HCEC 1CT (cell line): ENCODE measurements around the gene ADORA1.

Experiments used
- DNase-seq: peaks from one replicate; pipeline ENCODE4 v3.0.0-alpha.2; 2017

Gene ADORA1

GRCh38 chr1:203127666-203128430, at the start of gene ADORA1:
ADORA1 (plus strand) TSS chr1:203127726; CDS start chr1:203128842, 1,116 bp downstream.
- peak; percentile 36 for DNase-seq

DNA sequence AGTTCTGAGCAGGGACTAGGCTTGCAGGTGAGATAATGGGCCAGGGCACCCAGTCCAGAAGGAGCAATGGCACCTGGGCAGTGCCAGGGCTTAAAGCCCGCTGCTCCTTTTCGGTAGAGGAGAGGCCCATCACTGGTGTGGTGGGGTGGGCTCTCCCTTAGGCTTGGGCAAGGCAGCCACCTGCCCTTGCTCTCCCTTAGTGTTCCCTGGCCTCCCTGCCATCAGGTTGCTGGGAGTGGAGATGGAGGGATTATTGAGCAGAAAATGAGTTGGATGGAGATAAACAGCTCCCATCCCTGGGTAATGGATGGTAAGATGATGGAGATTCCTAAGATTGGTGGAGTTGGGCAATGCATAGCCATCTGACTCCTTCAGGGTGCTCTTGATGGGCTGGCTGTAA, 49.6 kb upstream of the ADORA1 start:
- DNase-seq, result no peak

GRCh38 chr1:203078478-203078877, 49.0 kb upstream of the ADORA1 start:
- DNase-seq, result no peak

DNA sequence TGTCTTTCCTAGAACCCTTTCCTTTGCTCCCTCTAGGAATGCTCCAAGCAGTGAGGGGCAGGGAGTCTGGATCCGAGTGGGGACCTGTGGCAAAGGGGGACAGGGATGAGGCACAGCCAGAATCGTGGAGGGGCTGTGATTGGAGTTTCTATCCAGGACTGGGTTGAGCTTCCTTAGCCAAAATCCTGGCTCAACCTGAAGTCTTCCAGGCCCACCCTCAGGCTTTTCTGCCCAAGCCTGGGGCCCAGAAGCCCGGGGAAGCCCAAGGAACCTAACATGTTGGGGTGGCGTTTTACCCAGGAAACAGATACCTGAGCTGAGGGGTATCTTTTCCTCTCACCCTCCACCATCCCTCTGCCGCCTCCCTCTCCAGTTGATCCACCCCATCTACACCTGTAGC, 47.1 kb upstream of the ADORA1 start:
- DNase-seq, result no peak

- DNase-seq, result no peak
These were observed 45.9 kb upstream of the ADORA1 start for GRCh38 chr1:203081465-203082230.

- no peak for DNase-seq
These were observed 45.4 kb upstream of the ADORA1 start for GRCh38 chr1:203082231-203082505.

GRCh38 chr1:203082571-203083462, 44.7 kb upstream of the ADORA1 start:
- DNase-seq, result no peak

DNA sequence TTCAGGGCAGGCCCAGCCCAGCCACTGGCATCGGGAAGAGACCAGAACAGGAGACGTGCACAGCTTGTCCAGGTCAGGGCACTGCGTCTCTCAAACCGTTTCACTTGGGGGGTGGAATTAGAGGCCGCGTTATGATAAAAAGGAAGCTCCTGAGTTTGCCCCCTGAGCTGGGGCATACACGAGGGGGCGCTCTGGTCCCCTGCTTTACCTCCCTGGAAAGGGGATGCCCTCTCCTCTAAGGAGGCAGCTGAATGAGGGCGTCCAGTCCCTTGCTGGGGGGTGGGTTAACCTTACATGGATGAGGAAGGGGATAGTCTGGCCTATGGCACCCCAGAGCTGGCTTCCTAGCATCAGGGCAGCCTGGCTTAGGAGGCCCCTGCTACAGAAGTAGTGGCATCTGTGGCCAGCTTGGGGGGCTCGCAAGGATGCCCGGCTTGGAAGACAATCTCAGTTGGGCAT, 44.0 kb upstream of the ADORA1 start:
- DNase-seq, result no peak

GRCh38 chr1:203084588-203085527, 42.7 kb upstream of the ADORA1 start:
- DNase-seq, result no peak

DNA sequence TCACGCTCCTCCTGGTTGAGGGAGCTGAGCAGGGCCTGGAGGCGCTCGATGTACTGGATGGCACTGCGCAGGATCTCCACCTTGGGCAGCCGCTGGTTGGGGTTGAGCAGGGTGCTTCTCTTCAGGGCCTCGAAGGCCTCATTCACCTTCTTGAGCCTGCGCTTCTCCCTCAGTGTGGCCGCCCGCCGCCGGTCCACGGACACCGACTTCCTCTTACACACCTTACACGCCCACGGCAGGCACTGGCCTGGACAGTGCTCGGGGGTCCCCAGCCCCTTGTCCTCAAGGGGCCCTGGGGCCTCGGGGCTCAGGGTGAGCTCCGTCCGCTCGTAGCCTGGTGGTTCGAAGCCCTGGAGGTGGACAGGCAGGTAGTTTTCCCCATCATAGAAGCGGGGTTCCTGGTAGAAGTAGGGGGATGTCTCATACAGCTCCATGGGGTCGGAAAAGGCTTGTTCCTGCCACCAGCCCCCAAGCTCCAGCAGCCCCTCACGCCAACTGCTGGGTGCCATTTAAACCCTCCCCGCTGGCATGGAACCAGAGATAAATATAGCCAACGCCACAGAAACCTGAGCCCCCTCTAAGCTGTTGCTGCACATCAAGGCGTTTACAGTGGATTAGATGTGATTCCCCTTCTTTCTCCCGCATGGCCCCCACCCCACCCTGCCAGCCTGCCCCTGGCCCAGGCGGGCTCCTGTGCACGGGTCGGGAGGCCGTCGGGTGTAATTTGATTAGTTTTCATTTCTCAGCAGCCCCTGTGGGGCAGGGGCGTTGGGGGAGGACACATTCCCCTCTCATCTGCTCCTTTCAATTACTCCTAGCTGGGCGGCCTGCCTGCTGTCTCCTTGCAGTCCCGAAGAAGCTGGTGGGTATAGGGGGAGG, 41.8 kb upstream of the ADORA1 start, which contains the start of gene MYOG:
MYOG (minus strand) TSS at position 485 of the 879 bp plus-strand sequence; CDS start at position 434, 51 bp downstream.
- no peak for DNase-seq

- no peak for DNase-seq
These were observed 40.3 kb upstream of the ADORA1 start for GRCh38 chr1:203086992-203087763.

GRCh38 chr1:203088441-203088840, 39.1 kb upstream of the ADORA1 start:
- DNase-seq, result no peak

GRCh38 chr1:203089001-203089650, 38.4 kb upstream of the ADORA1 start:
- no peak for DNase-seq

DNA sequence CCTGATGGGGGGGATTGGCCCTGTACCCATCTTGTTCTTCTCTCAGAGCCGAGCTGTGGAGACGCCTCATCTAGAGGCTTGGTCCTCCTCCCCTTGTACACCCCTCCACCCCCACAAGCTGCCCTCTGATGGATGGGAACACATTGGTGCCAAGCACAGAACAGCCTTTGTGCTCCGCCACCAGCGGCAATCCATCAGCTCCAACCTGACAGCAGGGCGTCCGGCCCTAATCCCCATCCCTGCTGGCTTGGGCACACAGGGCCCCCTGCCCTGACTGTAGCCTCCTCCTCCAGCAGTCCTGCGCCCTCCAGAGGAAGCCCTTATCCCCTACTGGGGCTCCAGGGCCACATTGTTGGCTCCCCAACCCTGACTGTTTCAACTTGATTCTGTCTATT, 37.9 kb upstream of the ADORA1 start:
- no peak for DNase-seq

DNA sequence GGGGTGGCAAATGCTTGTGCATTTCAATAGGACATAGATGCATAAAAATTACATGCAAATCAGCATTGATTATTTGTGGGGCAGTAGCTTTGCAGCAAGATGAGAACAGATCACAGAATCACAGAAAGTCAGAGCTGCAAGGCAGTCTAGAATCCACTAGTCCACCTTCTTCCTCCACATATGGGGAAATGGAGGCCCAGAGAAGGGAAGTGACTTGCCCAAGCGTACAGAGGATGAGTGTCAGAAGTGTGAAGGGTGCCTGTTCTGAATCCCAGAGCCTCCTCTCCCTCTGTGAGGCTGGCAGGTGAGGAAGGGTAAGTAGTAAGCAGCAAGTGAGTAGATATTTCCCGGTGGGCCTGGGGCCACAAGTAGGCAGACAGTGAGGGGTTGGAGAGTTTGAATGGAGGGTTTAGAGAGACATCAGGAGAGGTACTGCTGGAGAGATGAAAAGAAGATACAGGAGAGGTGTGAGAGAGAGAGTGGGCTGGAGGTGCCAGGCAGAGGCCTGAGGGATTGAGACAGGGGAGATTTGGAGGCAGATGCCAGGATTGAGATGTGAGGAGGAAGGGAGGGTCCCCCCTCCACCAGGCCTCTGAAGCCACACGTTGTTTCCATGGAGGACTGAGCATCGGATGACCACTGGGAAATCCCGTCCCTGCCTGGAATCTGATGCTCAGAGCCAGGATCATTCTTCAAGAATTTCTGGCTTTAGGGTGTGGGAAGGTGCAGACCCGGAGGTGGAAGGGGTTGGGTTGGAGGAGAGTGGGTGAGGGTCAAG, 36.9 kb upstream of the ADORA1 start:
- DNase-seq, result no peak

GRCh38 chr1:203091199-203091477, 36.4 kb upstream of the ADORA1 start:
- DNase-seq, result no peak

DNA sequence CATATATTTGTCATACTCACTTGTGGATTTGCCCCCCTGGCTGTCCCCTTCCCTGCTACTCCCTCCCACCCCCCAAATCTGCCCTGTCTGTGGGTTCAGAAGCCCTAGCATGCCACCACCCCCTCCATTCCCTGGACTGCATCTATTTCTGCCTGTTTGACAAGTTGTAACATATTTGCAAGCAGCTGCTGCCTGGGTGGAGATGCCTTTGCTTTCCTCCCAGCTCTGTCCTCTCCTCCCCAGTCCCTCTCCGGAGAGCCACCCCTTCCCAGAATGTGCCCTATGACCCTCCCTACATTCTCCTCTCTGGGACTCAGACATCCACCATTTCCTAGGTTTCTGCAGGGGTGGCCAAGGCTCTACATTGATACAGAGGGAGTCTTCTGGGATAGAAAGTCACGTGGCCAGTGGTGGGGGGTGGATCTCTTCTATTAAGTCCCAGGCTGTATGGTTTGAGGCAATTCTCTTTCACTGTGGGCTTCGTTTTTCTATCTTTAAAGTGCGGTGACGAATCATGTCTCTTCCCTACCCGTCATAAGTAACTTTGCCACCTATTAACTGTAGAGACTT, 35.7 kb upstream of the ADORA1 start:
- no peak for DNase-seq

DNA sequence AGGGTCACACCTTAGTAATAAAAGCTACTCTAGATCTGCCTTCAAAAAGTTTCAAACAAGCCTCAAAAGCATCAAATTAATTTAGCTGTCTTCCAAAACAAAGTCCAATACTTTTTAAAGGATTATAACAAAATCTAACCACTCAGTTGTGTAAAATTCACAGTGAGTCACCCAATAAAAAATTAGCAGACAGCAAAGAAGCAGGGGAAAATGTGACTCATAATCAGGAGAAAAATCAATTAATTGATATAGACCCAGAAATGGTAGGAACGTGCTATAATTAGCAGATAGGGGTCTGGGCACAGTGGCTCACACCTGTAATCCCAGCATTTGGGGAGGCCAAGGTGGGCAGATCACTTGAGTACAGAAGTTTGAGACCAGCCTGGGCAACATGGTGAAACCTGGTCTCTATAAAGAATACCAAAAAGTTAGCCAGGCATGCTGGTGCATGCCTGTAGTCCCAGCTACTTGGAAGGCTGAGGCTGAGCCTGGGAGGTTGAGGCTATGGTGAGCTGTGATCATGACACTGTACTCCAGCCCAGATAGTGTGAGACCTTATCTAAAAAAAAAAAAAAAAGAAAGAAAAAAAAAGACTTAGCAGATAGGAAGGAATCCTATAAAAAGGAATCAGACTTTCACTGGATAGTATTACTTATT, 33.6 kb upstream of the ADORA1 start:
- DNase-seq, result no peak
